Ectodermal cell (in vitro differentiated cells): ENCODE measurements around the gene CASKIN1.
A peak's percentile ranks its signal among the peaks of the same experiment; 100 is the strongest.

Source experiments
- H3K27ac ChIP-seq: 2 replicates; pipeline ENCODE4 v1.7.0; 2013; ENCODE audit warnings: mild to moderate bottlenecking, low read depth, low read length; ENCODE audit not compliant: insufficient read depth, poor library complexity, severe bottlenecking
- H3K27me3 ChIP-seq: 2 replicates; pipeline ENCODE4 v1.7.0; 2013; ENCODE audit warnings: mild to moderate bottlenecking, low read length; ENCODE audit not compliant: insufficient read depth, control insufficient read depth, poor library complexity, severe bottlenecking
- H3K36me3 ChIP-seq: one replicate; pipeline ENCODE4 v1.7.0; 2013; ENCODE audit warnings: low read length; ENCODE audit not compliant: control insufficient read depth, insufficient read depth
- H3K4me1 ChIP-seq: one replicate; pipeline ENCODE4 v1.7.0; 2013; ENCODE audit warnings: low read length; ENCODE audit not compliant: control insufficient read depth, insufficient read depth
- H3K4me3 ChIP-seq: 2 replicates; pipeline ENCODE4 v1.7.0; 2013; ENCODE audit warnings: low read depth, low read length, control low read depth; ENCODE audit not compliant: insufficient read depth
- H3K9me3 ChIP-seq: 2 replicates; pipeline ENCODE4 v1.7.0; 2013; ENCODE audit warnings: mild to moderate bottlenecking, low read length, moderate library complexity; ENCODE audit not compliant: control insufficient read depth
- WGBS, 2 experiments: methylation state at CpG; one replicate each; pipeline ENCODE4 v1.1.7; 2013; ENCODE audit warnings: missing lambda C conversion rate in 2 of 2; 5-methylcytosine and 5-hydroxymethylcytosine counted together

Gene CASKIN1

GRCh38 chr16:2232094-2232990 lies 35.9 kb upstream of the CASKIN1 start:
- H3K36me3 ChIP-seq = peaks cover 35% of the 10 kb centered on the region
- WGBS, 2 experiments = 93 to 94% methylated on average over 41 of the region's 41 CpGs
- H3K27me3 ChIP-seq = peaks cover 18% of the 10 kb centered on the region
- no peak overlapping the region for H3K27ac ChIP-seq
- peaks cover 6% of the 10 kb centered on the region for H3K4me1 ChIP-seq
- H3K4me3 ChIP-seq = no peak overlapping the region
- H3K9me3 ChIP-seq = no peaks in the 10 kb centered on the region

- Histone ChIP-seq H3K36me3 (peaks cover 35% of the 10 kb centered on the region), H3K4me3 (no peak overlapping the region), H3K27me3 (peaks cover 8% of the 10 kb centered on the region), H3K4me1 (peaks cover 3% of the 10 kb centered on the region), H3K27ac (no peak overlapping the region), H3K9me3 (no peaks in the 10 kb centered on the region)
- WGBS, 2 experiments = 95% methylated on average over 29 of the region's 29 CpGs
Measured at GRCh38 chr16:2231016-2231931, 34.9 kb upstream of the CASKIN1 start.

GRCh38 chr16:2230376-2230775 lies 34.0 kb upstream of the CASKIN1 start:
- Histone ChIP-seq H3K4me1 (no peaks in the 10 kb centered on the region), H3K27ac (no peak overlapping the region), H3K4me3 (no peak overlapping the region), H3K9me3 (no peaks in the 10 kb centered on the region), H3K27me3 (no peaks in the 10 kb centered on the region), H3K36me3 (peaks cover 32% of the 10 kb centered on the region)
- 93 to 97% methylated on average over 13 of the region's 13 CpGs for WGBS, 2 experiments

GRCh38 chr16:2229632-2230250 lies 33.3 kb upstream of the CASKIN1 start:
- H3K4me1 ChIP-seq = no peaks in the 10 kb centered on the region
- WGBS, 2 experiments = 95% methylated on average over 23 of the region's 23 CpGs
- no peak overlapping the region for H3K4me3 ChIP-seq
- no peaks in the 10 kb centered on the region for H3K27me3 ChIP-seq
- no peak overlapping the region for H3K27ac ChIP-seq
- no peaks in the 10 kb centered on the region for H3K9me3 ChIP-seq
- H3K36me3 ChIP-seq = peaks cover 26% of the 10 kb centered on the region

GRCh38 chr16:2229091-2229490 lies 32.7 kb upstream of the CASKIN1 start:
- Histone ChIP-seq H3K27ac (no peak overlapping the region), H3K9me3 (no peaks in the 10 kb centered on the region), H3K36me3 (peaks cover 26% of the 10 kb centered on the region), H3K27me3 (no peaks in the 10 kb centered on the region), H3K4me3 (no peak overlapping the region), H3K4me1 (no peaks in the 10 kb centered on the region)
- 94 to 96% methylated on average over 12 of the region's 12 CpGs for WGBS, 2 experiments

GRCh38 chr16:2228161-2228824 lies 31.9 kb upstream of the CASKIN1 start:
- H3K9me3 ChIP-seq = no peaks in the 10 kb centered on the region
- no peaks in the 10 kb centered on the region for H3K27me3 ChIP-seq
- H3K4me1 ChIP-seq = no peaks in the 10 kb centered on the region
- peaks cover 20% of the 10 kb centered on the region for H3K36me3 ChIP-seq
- H3K27ac ChIP-seq = no peak overlapping the region
- WGBS, 2 experiments = 95 to 97% methylated on average over 25 of the region's 25 CpGs
- no peak overlapping the region for H3K4me3 ChIP-seq

GRCh38 chr16:2226918-2227317 lies 30.5 kb upstream of the CASKIN1 start:
- WGBS, 2 experiments = 95 to 96% methylated on average over 6 of the region's 6 CpGs
- H3K36me3 ChIP-seq = peaks cover 18% of the 10 kb centered on the region
- no peaks in the 10 kb centered on the region for H3K9me3 ChIP-seq
- no peaks in the 10 kb centered on the region for H3K4me1 ChIP-seq
- no peak overlapping the region for H3K27ac ChIP-seq
- H3K4me3 ChIP-seq = no peak overlapping the region
- H3K27me3 ChIP-seq = no peaks in the 10 kb centered on the region

GRCh38 chr16:2226245-2226793 lies 29.9 kb upstream of the CASKIN1 start:
- 92% methylated on average over 9 of the region's 9 CpGs for WGBS, 2 experiments
- Histone ChIP-seq H3K27me3 (no peaks in the 10 kb centered on the region), H3K27ac (no peak overlapping the region), H3K36me3 (peaks cover 13% of the 10 kb centered on the region), H3K9me3 (no peaks in the 10 kb centered on the region), H3K4me3 (no peak overlapping the region), H3K4me1 (no peaks in the 10 kb centered on the region)

- no peaks in the 10 kb centered on the region for H3K27me3 ChIP-seq
- H3K27ac ChIP-seq = no peak overlapping the region
- 11% methylated on average over 22 of the region's 22 CpGs for WGBS, 2 experiments
- no peaks in the 10 kb centered on the region for H3K9me3 ChIP-seq
- H3K36me3 ChIP-seq = peaks cover 10% of the 10 kb centered on the region
- peak overlapping the region; percentile 97 for H3K4me3 ChIP-seq
- no peaks in the 10 kb centered on the region for H3K4me1 ChIP-seq
Measured at GRCh38 chr16:2223942-2224486, 27.6 kb upstream of the CASKIN1 start.
